Parathyroid adenoma (tissue), 2 donors: ENCODE results near the gene RRP9.

Experiments
- H2AFZ ChIP-seq: fragments of 300-600 bp; sonication (generic); one replicate; pipeline ENCODE4 v1.7.0; 2017; ENCODE audit warnings: antibody characterized with exemption, mild to moderate bottlenecking
- H3K27ac ChIP-seq: fragments of 300-600 bp; sonication (generic); one replicate; pipeline ENCODE4 v1.7.0; 2017
- H3K27me3 ChIP-seq: fragments of 300-600 bp; sonication (generic); one replicate; pipeline ENCODE4 v1.7.0; 2017; ENCODE audit warnings: low read length; ENCODE audit not compliant: control insufficient read depth, insufficient read depth
- H3K36me3 ChIP-seq: fragments of 300-600 bp; sonication (generic); one replicate; pipeline ENCODE4 v1.7.0; 2017; ENCODE audit warnings: low read length; ENCODE audit not compliant: control insufficient read depth, insufficient read depth
- H3K4me1 ChIP-seq: fragments of 300-600 bp; sonication (generic); one replicate; pipeline ENCODE4 v1.7.0; 2017; ENCODE audit warnings: control low read depth
- H3K4me2 ChIP-seq: fragments of 300-600 bp; sonication (generic); one replicate; pipeline ENCODE4 v1.7.0; 2017; ENCODE audit warnings: low read length
- H3K4me3 ChIP-seq: fragments of 300-600 bp; sonication (generic); one replicate; pipeline ENCODE4 v1.7.0; 2017; ENCODE audit warnings: low read depth, low read length
- H3K79me2 ChIP-seq: fragments of 300-600 bp; sonication (generic); one replicate; pipeline ENCODE4 v1.7.0; 2017; ENCODE audit warnings: control low read depth
- H3K9ac ChIP-seq: fragments of 300-600 bp; sonication (generic); one replicate; pipeline ENCODE4 v1.7.0; 2017; ENCODE audit warnings: mild to moderate bottlenecking
- H3K9me3 ChIP-seq: fragments of 300-600 bp; sonication (generic); one replicate; pipeline ENCODE4 v1.7.0; 2017; ENCODE audit warnings: low read length; ENCODE audit not compliant: control insufficient read depth
- TF ChIP-seq, protein P1 (sequence below): fragments of 300-600 bp; sonication (generic); IDR thresholded peaks from one replicate; pipeline ENCODE4 v1.7.0; 2017; ENCODE audit warnings: antibody characterized with exemption, mild to moderate bottlenecking
- donor health status: primary hyperparathyroidism.

RRP9 gene

DNA sequence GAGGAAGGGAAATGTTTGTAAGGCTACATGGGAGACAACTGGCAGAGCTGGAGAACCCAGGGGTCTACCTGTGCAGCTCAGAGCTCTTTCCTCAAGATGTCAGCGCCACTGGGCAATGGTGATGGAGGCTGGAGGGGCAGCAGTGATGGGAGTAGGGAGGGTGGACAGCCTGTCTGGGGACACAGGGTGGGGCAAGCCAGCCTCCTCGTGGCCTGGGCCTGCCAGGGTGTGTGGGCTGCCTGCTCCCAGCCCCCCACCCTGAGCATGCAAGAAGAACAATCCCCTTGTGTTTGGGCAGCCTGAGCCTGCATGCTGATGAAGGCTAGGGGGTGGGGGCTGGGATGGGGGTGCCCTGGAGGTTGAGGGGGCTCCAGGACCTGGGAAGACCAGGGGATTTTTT is 24.3 kb upstream of the RRP9 start:
- H3K4me1 ChIP-seq = peaks cover 17% of the 10 kb centered on the region
- H3K79me2 ChIP-seq = no peaks in the 10 kb centered on the region
- TF ChIP-seq, protein P1, sequence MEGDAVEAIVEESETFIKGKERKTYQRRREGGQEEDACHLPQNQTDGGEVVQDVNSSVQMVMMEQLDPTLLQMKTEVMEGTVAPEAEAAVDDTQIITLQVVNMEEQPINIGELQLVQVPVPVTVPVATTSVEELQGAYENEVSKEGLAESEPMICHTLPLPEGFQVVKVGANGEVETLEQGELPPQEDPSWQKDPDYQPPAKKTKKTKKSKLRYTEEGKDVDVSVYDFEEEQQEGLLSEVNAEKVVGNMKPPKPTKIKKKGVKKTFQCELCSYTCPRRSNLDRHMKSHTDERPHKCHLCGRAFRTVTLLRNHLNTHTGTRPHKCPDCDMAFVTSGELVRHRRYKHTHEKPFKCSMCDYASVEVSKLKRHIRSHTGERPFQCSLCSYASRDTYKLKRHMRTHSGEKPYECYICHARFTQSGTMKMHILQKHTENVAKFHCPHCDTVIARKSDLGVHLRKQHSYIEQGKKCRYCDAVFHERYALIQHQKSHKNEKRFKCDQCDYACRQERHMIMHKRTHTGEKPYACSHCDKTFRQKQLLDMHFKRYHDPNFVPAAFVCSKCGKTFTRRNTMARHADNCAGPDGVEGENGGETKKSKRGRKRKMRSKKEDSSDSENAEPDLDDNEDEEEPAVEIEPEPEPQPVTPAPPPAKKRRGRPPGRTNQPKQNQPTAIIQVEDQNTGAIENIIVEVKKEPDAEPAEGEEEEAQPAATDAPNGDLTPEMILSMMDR = no peak
- no peak overlapping the region for H3K9ac ChIP-seq
- H3K4me2 ChIP-seq = no peak overlapping the region
- H2AFZ ChIP-seq = no peak overlapping the region
- no peaks in the 10 kb centered on the region for H3K36me3 ChIP-seq
- H3K27me3 ChIP-seq = no peaks in the 10 kb centered on the region
- no peak overlapping the region for H3K4me3 ChIP-seq
- no peak overlapping the region for H3K27ac ChIP-seq
- H3K9me3 ChIP-seq = no peaks in the 10 kb centered on the region

DNA sequence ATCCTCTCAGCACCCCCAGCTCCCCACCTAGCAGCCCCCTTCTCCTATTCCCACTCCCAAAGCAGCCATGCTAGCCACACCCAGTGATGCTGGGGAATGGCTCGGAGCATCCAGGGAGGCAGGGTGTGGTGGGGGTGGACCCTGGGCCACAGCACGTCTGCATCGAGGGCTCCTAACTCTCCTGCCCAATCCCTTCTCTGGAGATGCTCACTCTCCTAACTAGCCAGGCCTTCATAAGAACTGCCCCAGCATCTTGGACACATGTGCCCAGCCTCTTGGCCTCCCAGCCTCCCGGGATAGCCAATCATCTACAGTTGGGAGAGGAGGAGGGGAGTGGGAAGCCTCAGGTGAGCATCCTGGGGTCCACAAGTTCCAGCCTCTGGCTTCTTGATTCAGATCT is 22.8 kb upstream of the RRP9 start:
- Histone ChIP-seq H3K4me2 (no peak overlapping the region), H3K79me2 (no peaks in the 10 kb centered on the region), H3K9ac (no peak overlapping the region), H3K9me3 (no peaks in the 10 kb centered on the region), H3K36me3 (no peaks in the 10 kb centered on the region), H3K4me1 (peaks cover 10% of the 10 kb centered on the region), H2AFZ (no peak overlapping the region), H3K27me3 (no peaks in the 10 kb centered on the region), H3K27ac (no peak overlapping the region), H3K4me3 (no peak overlapping the region)
- TF ChIP-seq, protein P1 = no peak

DNA sequence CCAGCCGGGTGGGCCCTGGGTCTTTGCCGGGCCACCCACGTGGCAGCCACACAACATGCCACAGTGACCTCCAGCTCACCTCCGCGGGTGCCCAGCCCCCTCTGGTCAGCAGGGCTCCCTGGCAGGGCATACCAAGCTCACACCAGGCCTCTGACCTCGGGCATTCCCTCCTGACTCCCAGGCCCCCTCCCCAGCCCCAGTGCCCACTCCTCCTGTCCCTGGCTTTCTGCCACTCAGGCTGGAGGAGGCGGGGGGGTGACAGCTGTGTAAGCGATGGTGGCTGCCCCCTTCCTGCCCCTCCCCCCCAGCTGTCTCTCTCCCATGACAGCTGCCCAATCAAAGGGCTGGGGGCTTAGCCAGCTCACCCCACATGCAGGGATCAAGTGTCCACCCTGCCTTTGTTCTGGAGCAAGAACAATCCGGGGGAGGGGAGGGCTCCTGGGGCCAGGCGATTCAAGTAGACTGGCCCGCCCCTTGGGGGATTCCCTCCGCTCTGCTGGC is 22.3 kb upstream of the RRP9 start:
- Histone ChIP-seq H3K79me2 (no peaks in the 10 kb centered on the region), H3K4me3 (no peak overlapping the region), H3K9ac (no peak overlapping the region), H3K9me3 (no peaks in the 10 kb centered on the region), H2AFZ (no peak overlapping the region), H3K4me1 (peaks cover 10% of the 10 kb centered on the region), H3K36me3 (no peaks in the 10 kb centered on the region), H3K27me3 (no peaks in the 10 kb centered on the region), H3K4me2 (no peak overlapping the region), H3K27ac (no peak overlapping the region)
- TF ChIP-seq, protein P1 = no peak

DNA sequence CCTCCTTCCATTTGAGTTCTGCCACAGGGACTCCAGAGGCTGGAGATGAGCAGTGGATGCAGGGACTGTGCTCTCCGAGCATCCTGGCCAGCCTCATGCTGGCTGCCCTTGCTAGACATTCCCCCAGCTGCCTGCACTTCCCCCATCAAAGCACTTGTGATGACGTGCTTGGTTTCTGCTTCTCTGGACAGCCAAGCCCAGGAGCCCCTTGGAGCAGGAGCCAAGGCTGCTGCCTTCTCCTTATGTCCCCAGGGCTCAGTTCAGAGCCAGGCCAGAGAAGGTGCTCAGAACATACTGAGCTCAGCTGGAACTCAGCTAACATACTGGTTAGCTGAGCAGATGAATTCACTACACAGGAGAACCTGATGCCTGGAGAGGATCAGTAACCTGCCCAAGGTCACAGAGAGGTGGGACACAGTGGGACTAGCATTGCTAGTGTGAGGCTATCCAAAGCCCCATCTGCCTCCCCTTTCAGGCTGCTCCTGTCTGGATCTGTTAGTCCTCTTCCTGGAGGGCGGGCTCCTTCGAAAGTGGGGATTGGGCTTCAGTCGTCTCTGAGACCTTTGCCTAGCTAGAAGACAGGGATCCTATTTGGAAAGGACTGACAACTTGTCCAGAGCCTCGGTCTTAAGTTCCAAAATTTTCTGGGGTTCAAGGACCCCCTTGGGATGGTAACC is 21.3 kb upstream of the RRP9 start:
- TF ChIP-seq, protein P1 = no peak
- H3K4me3 ChIP-seq = no peak overlapping the region
- H3K27ac ChIP-seq = no peak overlapping the region
- H3K79me2 ChIP-seq = no peaks in the 10 kb centered on the region
- H3K36me3 ChIP-seq = no peaks in the 10 kb centered on the region
- H3K4me1 ChIP-seq = peaks cover 9% of the 10 kb centered on the region
- H3K9ac ChIP-seq = no peak overlapping the region
- H3K4me2 ChIP-seq = no peak overlapping the region
- no peak overlapping the region for H2AFZ ChIP-seq
- H3K9me3 ChIP-seq = no peaks in the 10 kb centered on the region
- no peaks in the 10 kb centered on the region for H3K27me3 ChIP-seq
